Stimulated activated CD4-positive, alpha-beta T cell treated with anti-CD3 and anti-CD28 coated beads, Interleukin-1b, Interleukin-23, amount 100 ng/mL, for 48 hours (primary cell): Measurements from ENCODE around the gene C19orf25.

Experiments used
- DNase-seq: peaks from one replicate; pipeline ENCODE4 v3.0.0-alpha.2; 2020

The C19orf25 gene

DNA sequence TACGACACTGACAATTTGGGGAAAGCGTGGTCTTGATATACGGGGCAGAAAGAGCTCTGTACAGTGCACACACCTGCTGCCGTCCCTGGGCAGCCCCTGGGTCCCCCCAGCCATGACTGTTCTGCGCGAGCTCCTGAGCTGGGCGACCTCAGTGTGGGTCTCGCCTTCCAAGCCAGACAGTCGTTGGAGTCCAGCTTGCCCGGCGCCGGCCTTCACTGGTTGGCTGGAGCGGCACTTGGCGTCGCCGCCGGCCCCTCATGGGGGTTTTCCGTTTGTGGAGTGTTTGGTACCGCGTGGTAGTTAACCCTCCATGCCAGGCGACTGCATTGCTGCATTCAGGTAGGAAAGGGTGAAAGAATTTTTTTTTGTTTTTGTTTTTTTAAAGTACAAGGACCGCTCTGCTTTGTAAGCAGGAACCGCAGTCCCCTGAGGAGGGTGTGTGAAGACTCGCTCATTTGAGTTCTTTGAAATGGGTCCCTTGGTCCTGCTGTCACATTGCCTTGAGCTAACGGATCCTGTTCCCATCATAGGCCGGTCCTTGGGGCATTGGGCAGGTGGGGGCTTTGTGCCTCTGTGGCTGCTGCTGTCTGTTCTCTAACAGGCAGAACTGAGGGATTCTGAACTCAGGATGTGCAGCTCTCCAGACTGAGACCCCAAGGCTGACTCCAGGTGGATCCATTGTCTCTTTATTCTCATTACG, 51.6 kb downstream of the C19orf25 start:
- DNase-seq: no peak

DNA sequence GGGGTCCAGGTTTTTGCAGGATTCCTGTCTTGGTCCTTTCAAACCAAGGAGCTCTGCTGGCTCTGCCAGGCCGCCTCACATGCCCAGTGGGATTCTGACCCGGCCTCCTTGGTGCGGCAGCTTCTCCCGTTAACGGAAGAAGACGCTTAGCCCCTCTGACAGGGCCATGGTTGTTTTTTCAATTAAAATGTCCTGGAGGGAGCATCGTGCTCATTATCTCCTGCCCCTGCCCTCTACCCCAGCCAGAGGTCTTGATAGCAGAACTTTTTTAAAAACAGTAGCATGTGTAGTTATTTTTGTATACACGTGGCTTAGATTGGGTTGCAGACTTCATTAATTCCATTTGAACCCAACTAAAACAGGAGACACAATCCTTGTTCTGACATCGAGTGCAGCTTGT, 52.3 kb downstream of the C19orf25 start:
- DNase-seq: no peak

DNA sequence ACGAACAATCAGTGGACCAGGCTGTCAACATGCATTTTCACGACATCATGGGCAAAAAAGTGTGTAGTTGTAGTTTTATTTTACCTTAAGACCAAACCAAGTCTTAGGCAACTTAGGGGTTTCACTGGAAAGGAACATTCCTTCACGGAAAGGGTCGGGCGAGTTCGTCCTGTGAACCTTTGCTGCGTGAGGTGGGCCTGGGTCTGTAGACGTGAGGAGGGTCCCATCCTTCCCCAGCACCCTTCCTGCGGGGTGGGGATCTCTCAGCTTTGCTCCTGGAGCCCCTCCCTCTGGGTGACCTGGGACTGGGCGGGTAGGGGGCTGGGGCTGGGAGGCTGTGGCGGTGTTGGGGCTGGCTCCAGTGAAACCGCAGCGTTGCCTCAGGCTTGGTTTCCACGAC, 53.1 kb downstream of the C19orf25 start:
- DNase-seq: no peak

DNA sequence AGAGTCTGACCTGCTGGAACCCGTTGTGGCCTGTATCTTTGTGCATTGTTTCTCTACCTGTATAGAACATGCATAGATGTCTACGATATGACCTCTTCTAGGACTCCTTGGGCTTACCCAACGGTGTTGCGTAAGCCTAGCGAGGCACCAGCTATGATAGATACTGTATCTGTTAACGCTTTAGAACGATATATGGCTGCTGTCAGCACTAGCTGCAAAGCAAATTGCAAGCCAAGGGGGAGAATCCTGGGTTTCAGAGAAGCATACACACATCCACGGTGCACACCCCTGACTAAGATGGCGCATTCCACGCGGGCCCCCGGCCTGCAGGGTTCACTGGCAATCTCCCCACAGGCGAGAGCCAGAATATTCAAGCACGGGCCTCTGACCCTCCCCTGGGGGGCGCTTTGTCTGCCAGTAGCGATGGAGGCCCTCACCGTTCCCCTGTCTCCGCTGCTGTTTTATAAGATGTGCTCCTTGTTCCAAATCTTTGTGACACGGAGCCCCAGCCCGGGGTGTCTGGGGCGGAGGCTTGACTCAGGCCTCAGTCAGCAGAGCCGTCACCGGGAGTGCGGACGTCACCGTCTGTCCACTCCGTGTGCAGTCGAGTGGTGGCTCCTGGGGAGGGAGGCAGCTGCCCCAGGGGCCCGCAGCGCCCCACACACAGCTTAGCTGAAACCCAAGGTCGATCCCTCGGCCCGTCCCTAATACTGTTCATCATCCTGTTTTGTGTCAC, 53.7 kb downstream of the C19orf25 start:
- DNase-seq: no peak

- DNase-seq: no peak
Observed at GRCh38 chr19:1424192-1424955, 54.6 kb downstream of the C19orf25 start.

DNA sequence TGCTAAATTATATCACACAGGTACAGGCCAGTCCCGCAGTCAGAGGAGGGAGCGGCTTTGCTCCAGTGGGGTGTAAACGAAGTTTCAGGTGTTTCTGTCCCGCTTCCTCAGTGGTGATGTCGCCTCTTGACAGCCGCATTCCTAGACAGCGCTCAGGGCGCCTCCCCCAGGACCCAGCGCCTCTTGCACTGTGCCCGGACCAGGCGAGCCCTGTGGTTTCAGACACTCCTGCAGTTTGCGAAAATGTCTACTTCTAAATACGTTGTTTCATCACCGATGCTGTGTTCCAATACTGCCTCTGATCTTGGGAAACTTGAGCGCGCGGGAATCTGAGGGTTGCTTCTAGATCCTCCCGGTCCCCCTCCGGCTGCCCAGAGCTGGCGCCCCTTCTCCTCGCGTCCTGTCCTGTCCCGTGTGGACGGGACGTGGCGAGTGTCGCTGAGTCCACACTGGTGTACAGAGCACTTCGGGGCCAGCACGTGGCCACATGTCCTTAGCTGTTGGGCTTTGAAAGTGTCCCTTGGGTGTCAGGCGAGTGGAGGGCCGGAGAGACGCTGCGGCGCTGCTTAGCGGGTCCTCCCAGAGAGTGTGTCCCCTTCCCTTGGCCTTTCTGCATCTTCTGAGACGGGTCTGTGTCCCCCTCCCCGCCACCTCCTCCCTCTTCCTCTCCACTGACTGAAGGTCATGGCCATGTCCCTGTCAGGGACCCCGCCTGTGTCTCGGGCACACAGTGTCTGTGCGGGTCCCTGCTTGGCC, 55.4 kb downstream of the C19orf25 start:
- no peak for DNase-seq
